Heart right ventricle (tissue), 16 donors: Measurements from ENCODE around the gene RBMS3. TPM values are rescaled to one million over a fixed set of nuclear protein-coding genes. Genes with fewer than 3 reads are reported as not detected.

Experiments
- ATAC-seq, 8 donors: fragments of 200-7000 bp; cut with Tn5 transposase; one replicate each; pipeline ENCODE4 v1.9.1; 2020; ENCODE audit warnings: mild to moderate bottlenecking in 8 of 8, moderate library complexity in 8 of 8, moderate number of reproducible peaks in 1 of 8
- DNase-seq, 2 donors: peaks; one replicate each; pipeline ENCODE4 v3.0.0-alpha.2; 2020
- H3K27ac ChIP-seq, 10 donors: fragments of 200-600 bp; sonication (generic) in 2 of 10; one replicate each; pipeline versions ENCODE4 v1.5.0 to v1.8.0; 2020 to 2022; ENCODE audit warnings: mild to moderate bottlenecking in 3 of 10
- H3K27me3 ChIP-seq, 7 donors: fragments of 200-600 bp; one replicate each; pipeline ENCODE4 v1.8.0; 2021 to 2022; ENCODE audit warnings: mild to moderate bottlenecking in 2 of 7
- H3K36me3 ChIP-seq, 9 donors: fragments of 200-600 bp; sonication (generic) in 1 of 9; one replicate each; pipeline versions ENCODE4 v1.5.0 to v1.8.0; 2020 to 2022; ENCODE audit warnings: mild to moderate bottlenecking in 2 of 9
- H3K4me1 ChIP-seq, 9 donors: fragments of 200-600 bp; sonication (generic) in 1 of 9; one replicate each; pipeline versions ENCODE4 v1.5.0 to v1.8.0; 2020 to 2022; ENCODE audit warnings: mild to moderate bottlenecking in 4 of 9
- H3K4me3 ChIP-seq, 10 donors: fragments of 200-600 bp; sonication (generic) in 2 of 10; one replicate each; pipeline versions ENCODE4 v1.5.0 to v1.8.0; 2020 to 2022; ENCODE audit warnings: mild to moderate bottlenecking in 7 of 10, moderate library complexity in 2 of 10
- H3K9me3 ChIP-seq, 11 donors: fragments of 200-600 bp in 10 of 11; sonication (generic) in 2 of 11; one replicate each; pipeline versions ENCODE4 v1.5.0 to v1.8.0; 2013 to 2022; ENCODE audit warnings: mild to moderate bottlenecking in 2 of 11, control low read depth in 1 of 11, moderate library complexity in 1 of 11
- CTCF ChIP-seq, 9 donors: fragments of 200-600 bp; sonication (generic) in 2 of 9; IDR thresholded peaks; one replicate each; pipeline versions ENCODE4 v1.5.0 to v1.8.0; 2021 to 2022; ENCODE audit warnings: antibody characterized with exemption in 9 of 9, mild to moderate bottlenecking in 5 of 9, moderate library complexity in 1 of 9
- WGBS, 2 donors: extraction: QIAGEN DNeasy Blood & Tissue Kit; methylation state at CpG; one replicate each; pipeline ENCODE4 v1.1.7; 2013; ENCODE audit warnings: inconsistent platforms in 1 of 2; 5-methylcytosine and 5-hydroxymethylcytosine counted together
- intact Hi-C, 10 donors: fragments of 100-400 bp; cut with DNase I; formaldehyde crosslinking; loops; one replicate each; pipeline versions ENCODE4 v1.11.1 to v1.14.2; 2022
- polyA plus RNA-seq, 2 donors: library from polyadenylated mRNA; stranded (reverse); fragments of 200-250 nt; gene quantifications; one replicate each; pipeline ENCODE4 v1.2.3, GENCODE V29; 2013
- total RNA-seq, 10 donors: library from RNA; stranded (reverse); fragmentation: NEBNext Ultra II Directional in 3 of 10; extraction: Animal tissue kit (Norgen Biotek cat#: 25700) in 3 of 10; gene quantifications; one replicate each; pipeline versions ENCODE4 v1.2.1 to v1.2.4, GENCODE V29; 2021 to 2023
- donor health status: Arrhythmogenic right ventricular cardiomyopathy.
- donor health status: ischemic (EF 13 %, LVEDD 7.1; RV severe dilation, severe dysfunction).
- donor health status: healthy with polysubstance abuse.
- donor health status: DM: no; HTN: yes; CAD: no.
- donor health status: DM: no; HTN: no; CAD: no.
- donor health status: ischemic (EF 25% LVEDD 6.9; RV normal size, moderate dysfunction).
- donor health status: ischemic (EF 25% LVEDD 5.7; RV mildly dilated, moderate dysfunction).
- donor health status: healthy.
- donor health status: DM: yes; HTN: yes; CAD: no.
- donor health status: Ischemic cardiomyopathy.
- donor health status: ischemic (EF 35%, LVEDD 5.7; RV mildly dilated, moderate dysfunction).
- donor health status: nonischemic (EF 11% LVEDD 7.7; RV severe dilation, severe dysfunction).
- donor health status: DM: yes; HTN: yes; CAD: no.
- donor health status: PGD.
- donor health status: ischemic (EF 29% LVEDD 5.4; RV normal size, mild dysfunction).
- donor health status: nonischemic (EF 23%, LVEDD 6.1; RV moderate dilation, normal function).

Gene RBMS3
- total and polyA plus RNA-seq, 12 donors, result 3.2 to 41.1 (median 26.4) TPM

- peak; percentile 21 to 47 for DNase-seq
- intact Hi-C loops, result loop anchor here in 1 of 10 donors (10.0 kb wide), 1 partner anchor 169 kb away; the partner anchor contains the start of gene RBMS3
- peak overlapping the region in 4 of 10 donors; percentile 2 to 16 (median 10) for H3K4me3 ChIP-seq
These were observed 172.6 kb downstream of the RBMS3 start for GRCh38 chr3:29453284-29454001.

GRCh38 chr3:29454161-29454611 lies 173.3 kb downstream of the RBMS3 start:
- Histone ChIP-seq H3K4me1 (peaks cover 5 to 33% (median 23%) of the 10 kb centered on the region in 9 donors), H3K4me3 (no peak overlapping the region), H3K36me3 (peaks cover 0 to 7% (median 0%) of the 10 kb centered on the region in 9 donors), H3K27me3 (no peaks in the 10 kb centered on the region), H3K27ac (peak overlapping the region in 3 of 10 donors; percentile 13 to 69 (median 19)), H3K9me3 (no peaks in the 10 kb centered on the region)
- TF ChIP-seq CTCF (IDR thresholded peaks at IDR 0.05), result no peak
- DNase-seq (no peak), ATAC-seq (peak in 3 of 8 donors; percentile 9 to 20 (median 11))
- WGBS, 2 donors, result 79 to 88% methylated on average over 5 of the region's 5 CpGs
- intact Hi-C loops, result loop anchor here in 1 of 10 donors (10.0 kb wide), 1 partner anchor 169 kb away; the partner anchor contains the start of gene RBMS3

More at GRCh38 chr3:29453284-29454001, 172.6 kb downstream of the RBMS3 start:
- Histone ChIP-seq H3K4me1 (peaks cover 5 to 33% (median 23%) of the 10 kb centered on the region in 9 donors), H3K9me3 (no peaks in the 10 kb centered on the region), H3K27ac (peak overlapping the region in 5 of 10 donors; percentile 1 to 69 (median 19)), H3K36me3 (peaks cover 0 to 7% (median 0%) of the 10 kb centered on the region in 9 donors), H3K27me3 (no peaks in the 10 kb centered on the region)
- ATAC-seq, result peak; percentile 57 to 87 (median 74)
- 35 to 48% methylated on average over 7 of the region's 7 CpGs for WGBS, 2 donors
- TF ChIP-seq CTCF (IDR thresholded peaks at IDR 0.05), result no peak

- Histone ChIP-seq H3K4me3 (no peak overlapping the region), H3K9me3 (no peaks in the 10 kb centered on the region), H3K36me3 (peaks cover 0 to 13% (median 0%) of the 10 kb centered on the region in 9 donors), H3K27me3 (no peaks in the 10 kb centered on the region), H3K4me1 (peaks cover 5 to 26% (median 23%) of the 10 kb centered on the region in 9 donors), H3K27ac (no peak overlapping the region)
- intact Hi-C loops, result loop anchor here in 1 of 10 donors (10.0 kb wide), 1 partner anchor 172 kb away; the partner anchor contains the start of gene RBMS3
- TF ChIP-seq CTCF (IDR thresholded peaks at IDR 0.05), result no peak
- DNase-seq (no peak), ATAC-seq (no peak)
- 90 to 95% methylated on average over 2 of the region's 2 CpGs for WGBS, 2 donors
These were observed 176.0 kb downstream of the RBMS3 start for GRCh38 chr3:29456901-29457300.

- Histone ChIP-seq H3K36me3 (peaks cover 0 to 9% (median 0%) of the 10 kb centered on the region in 9 donors), H3K27ac (no peak overlapping the region), H3K27me3 (no peaks in the 10 kb centered on the region), H3K9me3 (no peaks in the 10 kb centered on the region), H3K4me1 (peaks cover 0 to 21% (median 10%) of the 10 kb centered on the region in 9 donors), H3K4me3 (no peak overlapping the region)
- 97% methylated on average over 3 of the region's 3 CpGs for WGBS, 2 donors
- no peak for ATAC-seq
- DNase-seq, result no peak
- intact Hi-C loops, result no loop called here
- no peak for TF ChIP-seq CTCF (IDR thresholded peaks at IDR 0.05)
These were observed 182.4 kb downstream of the RBMS3 start for GRCh38 chr3:29463304-29463703.
